K562 (cell line): ENCODE results near the gene ZSCAN29. TPM values are rescaled to one million over a fixed set of nuclear protein-coding genes. Genes with fewer than 3 reads are reported as not detected.
A peak's percentile ranks its signal among the peaks of the same experiment; 100 is the strongest.

Source experiments
- ATF7 ChIP-seq: fragments of 450-650 bp; IDR thresholded peaks from 2 replicates; pipeline ENCODE4 v1.7.1; 2014; ENCODE audit warnings: mild to moderate bottlenecking, moderate library complexity
- BRD9 ChIP-seq: fragments of 450-650 bp; IDR thresholded peaks from 2 replicates; pipeline ENCODE4 v1.6.1; 2018; ENCODE audit warnings: low read depth; ENCODE audit not compliant: partially characterized antibody
- CBX1 ChIP-seq: sonication (generic); IDR thresholded peaks from 2 replicates; pipeline ENCODE4 v1.6.1; 2016; ENCODE audit warnings: antibody characterized with exemption, low read depth, mild to moderate bottlenecking
- CREBBP ChIP-seq: IDR thresholded peaks from one replicate; pipeline ENCODE4 v1.6.1; 2012; ENCODE audit warnings: low read depth, mild to moderate bottlenecking, control low read depth, inconsistent platforms, low read length
- FOXJ3 ChIP-seq: sonication (generic); formaldehyde crosslinking; IDR thresholded peaks from 2 replicates; pipeline ENCODE4 v1.4.0; 2020; ENCODE audit warnings: mild to moderate bottlenecking, missing genetic modification reagents
- MXI1 ChIP-seq: IDR thresholded peaks from 2 replicates; pipeline ENCODE4 v1.6.1; 2011; ENCODE audit warnings: low read depth, mild to moderate bottlenecking, improper control_type of control experiment, low read length
- NUFIP1 ChIP-seq: fragments of 450-650 bp; IDR thresholded peaks from 2 replicates; pipeline ENCODE4 v1.6.1; 2018; ENCODE audit not compliant: partially characterized antibody
- PML ChIP-seq: IDR thresholded peaks from 2 replicates; pipeline ENCODE4 v1.6.1; 2012; ENCODE audit warnings: low read length, inconsistent platforms
- PPARD ChIP-seq: fragments of 250-450 bp; sonication (Bioruptor Pico); IDR thresholded peaks from 2 replicates; pipeline ENCODE4 v1.8.0; 2022; ENCODE audit warnings: inconsistent platforms, mild to moderate bottlenecking, moderate library complexity
- RAD21 ChIP-seq, 2 experiments: fragments of 250-450 bp in 1 of 2; fragments of 450-650 bp in 1 of 2; sonication (Bioruptor Pico) in 1 of 2; formaldehyde crosslinking in 1 of 2; IDR thresholded peaks in 1 of 2; conservative IDR thresholded peaks in 1 of 2; 2 replicates each; pipeline versions ENCODE4 v1.4.0 to v1.8.0; 2020 to 2022; ENCODE audit warnings: mild to moderate bottlenecking in 2 of 2, moderate library complexity in 1 of 2
- RFX7 ChIP-seq: fragments of 250-450 bp; sonication (Bioruptor Pico); IDR thresholded peaks from 2 replicates; pipeline ENCODE4 v1.5.1; 2021; ENCODE audit warnings: mild to moderate bottlenecking
- RUNX1 ChIP-seq: sonication (generic); IDR thresholded peaks from 2 replicates; pipeline ENCODE4 v1.6.1; 2016; ENCODE audit warnings: antibody characterized with exemption, low read depth
- SP1 ChIP-seq: sonication (generic); formaldehyde crosslinking; IDR thresholded peaks from 2 replicates; pipeline ENCODE4 v1.8.1; 2022; ENCODE audit warnings: mild to moderate bottlenecking, missing genetic modification reagents
- ZNF77 ChIP-seq: fragments of 250-450 bp; sonication (Bioruptor Pico); IDR thresholded peaks from 2 replicates; pipeline ENCODE4 v1.5.0; 2020
- polyA plus RNA-seq, 8 experiments: library from polyadenylated mRNA; depleted of rRNA in 4 of 8; stranded (reverse) in 5 of 8; unstranded in 3 of 8; fragments of >200 nt; fragmentation: Nextera tagmentation in 2 of 8; fragmentation: Illumina TruSeq in 1 of 8; extraction: Ambion mirVana in 2 of 8; extraction: Trizol in 1 of 8; gene quantifications; 2 replicates each; pipeline versions ENCODE4 v1.2.1 to v1.2.3, GENCODE V29; 2011 to 2014; ENCODE audit warnings: inconsistent platforms in 1 of 8, missing spikeins in 1 of 8
- total RNA-seq, 7 experiments: library from RNA; depleted of rRNA in 6 of 7; stranded (reverse); fragments of >200 nt in 6 of 7; fragmentation: Illumina TruSeq in 2 of 7; extraction: Trizol in 2 of 7; gene quantifications; 2 replicates each; pipeline versions ENCODE4 v1.2.1 to v1.2.3, GENCODE V29; 2011 to 2021; ENCODE audit warnings: low replicate concordance in 1 of 7
- TF ChIP-seq, protein P1 (sequence below): sonication (generic); formaldehyde crosslinking; IDR thresholded peaks from 2 replicates; pipeline ENCODE4 v1.8.0; 2022; ENCODE audit warnings: missing genetic modification reagents, mild to moderate bottlenecking, borderline replicate concordance
- TF ChIP-seq, protein P2 (sequence below), 2 experiments: fragments of 250-450 bp in 1 of 2; fragments of 450-650 bp in 1 of 2; sonication (Bioruptor Pico) in 1 of 2; IDR thresholded peaks; 2 replicates each; pipeline versions ENCODE4 v1.6.1 to v1.8.0; 2016 to 2021; ENCODE audit warnings: mild to moderate bottlenecking in 2 of 2, moderate library complexity in 2 of 2, missing compliant biosample characterization in 1 of 2, missing genetic modification characterization in 1 of 2
- TF ChIP-seq, protein P3 (sequence below): fragments of 450-650 bp; conservative IDR thresholded peaks from 2 replicates; pipeline ENCODE4 v1.6.1; 2016; ENCODE audit warnings: missing genetic modification characterization, low read depth, mild to moderate bottlenecking, control low read depth, missing compliant biosample characterization
- TF ChIP-seq, protein P4 (sequence below): fragments of 250-450 bp; sonication (Bioruptor Pico); IDR thresholded peaks from 2 replicates; pipeline ENCODE4 v1.5.0; 2021; ENCODE audit warnings: mild to moderate bottlenecking, moderate library complexity

The ZSCAN29 gene
- total and polyA plus RNA-seq, 9 of the 15 experiments (the other 6 are each of a cell fraction or from before 2014, with no cell fraction given): 2.5 to 28.6 (median 19.7) TPM

- peak; percentile 63; the same call in 1 of the 2 replicates for TF ChIP-seq SP1 (CRISPR knock-in tag)
- TF ChIP-seq NUFIP1: no peak
- TF ChIP-seq RFX7: no peak
- TF ChIP-seq ATF7: 0 out of 2 replicates have a peak, but pooled peaks have one; percentile 42
- no peak for TF ChIP-seq RAD21 (CRISPR knock-in tag; conservative IDR thresholded peaks at IDR 0.05 in 1 of 2, IDR thresholded peaks at IDR 0.05 in 1 of 2)
- no peak for TF ChIP-seq PPARD (CRISPR knock-in tag)
- TF ChIP-seq MXI1: peak; percentile 45; the same call in 1 of the 2 replicates
- TF ChIP-seq FOXJ3 (CRISPR knock-in tag): no peak
- TF ChIP-seq, protein P1, sequence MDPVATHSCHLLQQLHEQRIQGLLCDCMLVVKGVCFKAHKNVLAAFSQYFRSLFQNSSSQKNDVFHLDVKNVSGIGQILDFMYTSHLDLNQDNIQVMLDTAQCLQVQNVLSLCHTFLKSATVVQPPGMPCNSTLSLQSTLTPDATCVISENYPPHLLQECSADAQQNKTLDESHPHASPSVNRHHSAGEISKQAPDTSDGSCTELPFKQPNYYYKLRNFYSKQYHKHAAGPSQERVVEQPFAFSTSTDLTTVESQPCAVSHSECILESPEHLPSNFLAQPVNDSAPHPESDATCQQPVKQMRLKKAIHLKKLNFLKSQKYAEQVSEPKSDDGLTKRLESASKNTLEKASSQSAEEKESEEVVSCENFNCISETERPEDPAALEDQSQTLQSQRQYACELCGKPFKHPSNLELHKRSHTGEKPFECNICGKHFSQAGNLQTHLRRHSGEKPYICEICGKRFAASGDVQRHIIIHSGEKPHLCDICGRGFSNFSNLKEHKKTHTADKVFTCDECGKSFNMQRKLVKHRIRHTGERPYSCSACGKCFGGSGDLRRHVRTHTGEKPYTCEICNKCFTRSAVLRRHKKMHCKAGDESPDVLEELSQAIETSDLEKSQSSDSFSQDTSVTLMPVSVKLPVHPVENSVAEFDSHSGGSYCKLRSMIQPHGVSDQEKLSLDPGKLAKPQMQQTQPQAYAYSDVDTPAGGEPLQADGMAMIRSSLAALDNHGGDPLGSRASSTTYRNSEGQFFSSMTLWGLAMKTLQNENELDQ: no peak
- TF ChIP-seq BRD9: no peak
- 0 out of 2 replicates have a peak, but pooled peaks have one; percentile 19 for TF ChIP-seq RUNX1
- no peak for TF ChIP-seq CREBBP
- TF ChIP-seq, protein P2, sequence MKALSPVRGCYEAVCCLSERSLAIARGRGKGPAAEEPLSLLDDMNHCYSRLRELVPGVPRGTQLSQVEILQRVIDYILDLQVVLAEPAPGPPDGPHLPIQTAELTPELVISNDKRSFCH (CRISPR knock-in tag; IDR thresholded peaks at IDR 0.05): no peak
- TF ChIP-seq, protein P2 (tag; IDR thresholded peaks at IDR 0.05): peak; percentile 68; the same call in 1 of the 2 replicates
- TF ChIP-seq PML: peak; percentile 52
- TF ChIP-seq CBX1: 0 out of 2 replicates have a peak, but pooled peaks have one; percentile 18
- TF ChIP-seq, protein P3, sequence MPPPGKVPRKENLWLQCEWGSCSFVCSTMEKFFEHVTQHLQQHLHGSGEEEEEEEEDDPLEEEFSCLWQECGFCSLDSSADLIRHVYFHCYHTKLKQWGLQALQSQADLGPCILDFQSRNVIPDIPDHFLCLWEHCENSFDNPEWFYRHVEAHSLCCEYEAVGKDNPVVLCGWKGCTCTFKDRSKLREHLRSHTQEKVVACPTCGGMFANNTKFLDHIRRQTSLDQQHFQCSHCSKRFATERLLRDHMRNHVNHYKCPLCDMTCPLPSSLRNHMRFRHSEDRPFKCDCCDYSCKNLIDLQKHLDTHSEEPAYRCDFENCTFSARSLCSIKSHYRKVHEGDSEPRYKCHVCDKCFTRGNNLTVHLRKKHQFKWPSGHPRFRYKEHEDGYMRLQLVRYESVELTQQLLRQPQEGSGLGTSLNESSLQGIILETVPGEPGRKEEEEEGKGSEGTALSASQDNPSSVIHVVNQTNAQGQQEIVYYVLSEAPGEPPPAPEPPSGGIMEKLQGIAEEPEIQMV (tag): no peak
- no peak for TF ChIP-seq ZNF77
- TF ChIP-seq, protein P4, sequence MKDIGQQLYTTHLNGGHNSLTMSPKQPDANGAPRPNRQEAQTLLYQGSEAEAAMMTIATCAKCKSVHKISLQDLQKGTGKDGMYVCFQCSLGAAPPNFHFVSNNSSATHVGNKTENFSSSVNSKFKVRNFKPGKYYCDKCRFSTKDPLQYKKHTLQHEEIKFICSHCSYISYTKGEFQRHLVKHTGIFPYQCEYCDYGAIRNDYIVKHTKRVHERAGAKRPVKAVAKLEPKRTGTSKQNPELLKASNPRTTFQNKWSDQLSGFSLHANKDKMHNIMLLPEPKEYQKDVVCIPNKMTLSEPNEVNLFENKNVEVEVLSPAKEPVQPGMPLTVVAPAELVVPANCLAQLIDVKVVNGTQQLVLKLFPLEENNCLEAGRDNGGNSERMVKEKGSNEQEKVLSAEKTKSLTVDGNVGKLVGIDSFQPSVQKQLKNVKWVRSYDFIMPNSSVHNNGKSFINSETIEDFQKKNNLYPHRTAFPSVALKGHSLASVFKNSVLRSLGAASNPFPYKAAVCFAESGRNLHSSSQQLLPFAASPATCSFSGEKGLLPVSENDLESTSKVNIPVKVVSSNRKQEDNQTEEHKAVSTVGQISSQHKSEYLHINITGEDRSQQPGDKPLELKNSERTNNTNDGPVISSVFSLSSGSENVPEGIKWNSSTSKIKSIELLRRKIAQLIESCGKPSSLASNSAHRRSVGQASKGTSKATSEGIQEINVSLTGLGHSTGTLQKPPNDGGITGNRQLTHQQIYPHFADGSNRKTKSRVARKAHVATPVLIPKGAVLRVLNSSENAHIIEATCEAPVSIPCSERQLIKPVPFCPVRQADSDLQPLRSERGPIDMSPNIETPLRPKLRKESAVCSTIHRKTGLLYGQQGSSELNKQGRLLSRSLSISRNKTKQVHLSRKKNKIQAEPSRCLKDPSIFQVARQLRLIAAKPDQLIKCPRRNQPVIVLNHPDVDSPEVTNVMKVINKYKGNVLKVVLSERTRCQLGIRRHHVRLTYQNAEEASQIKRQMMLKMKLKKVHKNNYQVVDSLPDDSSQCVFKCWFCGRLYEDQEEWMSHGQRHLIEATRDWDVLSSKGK (CRISPR knock-in tag): no peak
Measured at GRCh38 chr15:43370975-43371974, at the start of gene ZSCAN29, which contains the start of gene TUBGCP4 (continued).
